NB4 (cell line): ENCODE measurements around the gene EGFLAM.

Experiments used
- DNase-seq: peaks from one replicate; pipeline ENCODE4 v3.0.0; 2010; ENCODE audit warnings: low read depth
- H3K4me3 ChIP-seq: one replicate; pipeline ENCODE4 v1.5.1; 2011; ENCODE audit warnings: mild to moderate bottlenecking, low read depth, low read length, moderate library complexity
- MYC ChIP-seq: IDR thresholded peaks from 2 replicates; pipeline ENCODE4 v1.6.1; 2011; ENCODE audit warnings: low read depth, low read length
- POLR2A ChIP-seq: IDR thresholded peaks from 2 replicates; pipeline ENCODE4 v1.6.1; 2011; ENCODE audit warnings: mild to moderate bottlenecking; ENCODE audit not compliant: insufficient read length; ENCODE audit errors: extremely low read depth
- TF ChIP-seq, protein P1 (sequence below): IDR thresholded peaks from one replicate; pipeline ENCODE4 v1.5.1; 2012; ENCODE audit warnings: low read depth, low read length
- TF ChIP-seq, protein P2 (sequence below): IDR thresholded peaks from 2 replicates; pipeline ENCODE4 v1.6.1; 2011; ENCODE audit warnings: low read depth, low read length

Gene EGFLAM

DNA sequence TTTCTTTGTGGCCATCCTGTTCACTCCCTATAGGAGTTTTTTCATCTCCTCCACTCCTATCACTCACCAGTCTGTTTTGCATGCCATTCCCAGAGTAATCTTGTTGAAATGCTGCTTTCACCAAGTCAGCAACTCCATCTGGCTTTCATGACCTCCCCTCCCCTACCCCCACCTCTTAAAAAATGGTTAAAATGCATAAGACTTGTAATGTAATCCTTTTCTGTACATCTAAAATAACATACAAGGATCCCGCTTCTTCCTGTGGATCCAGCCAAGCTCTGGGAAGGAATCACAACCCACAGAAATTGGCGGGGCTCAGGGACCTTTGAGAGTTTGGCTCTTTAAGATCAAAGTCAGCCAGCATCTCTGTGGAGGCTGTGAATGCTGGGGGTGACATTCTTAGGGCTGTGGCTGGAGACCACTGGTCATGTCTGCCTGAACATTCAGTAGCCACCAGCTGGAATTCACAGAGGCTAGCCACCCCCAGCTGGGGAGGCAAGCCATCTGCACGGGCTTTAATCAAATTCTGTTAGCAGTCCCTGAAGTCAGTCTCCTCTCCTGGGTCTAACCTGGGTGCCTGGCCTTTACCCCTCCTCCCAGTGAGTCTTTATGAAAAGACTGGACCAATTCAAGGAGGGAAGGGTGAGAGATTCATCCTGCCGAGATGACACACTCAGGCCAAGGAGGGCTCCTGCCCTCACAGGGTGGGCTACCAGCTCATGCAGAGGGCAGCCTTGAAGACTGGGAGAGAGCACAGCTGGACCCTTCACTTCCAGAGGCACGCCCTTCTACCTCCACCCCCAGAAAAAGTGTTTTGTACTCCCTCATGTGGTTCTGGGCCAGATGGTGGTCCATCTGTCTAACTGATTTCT lies 165.2 kb downstream of the EGFLAM start:
- no peak overlapping the region for H3K4me3 ChIP-seq
- TF ChIP-seq POLR2A: no peak
- TF ChIP-seq MYC: no peak
- TF ChIP-seq, protein P1, sequence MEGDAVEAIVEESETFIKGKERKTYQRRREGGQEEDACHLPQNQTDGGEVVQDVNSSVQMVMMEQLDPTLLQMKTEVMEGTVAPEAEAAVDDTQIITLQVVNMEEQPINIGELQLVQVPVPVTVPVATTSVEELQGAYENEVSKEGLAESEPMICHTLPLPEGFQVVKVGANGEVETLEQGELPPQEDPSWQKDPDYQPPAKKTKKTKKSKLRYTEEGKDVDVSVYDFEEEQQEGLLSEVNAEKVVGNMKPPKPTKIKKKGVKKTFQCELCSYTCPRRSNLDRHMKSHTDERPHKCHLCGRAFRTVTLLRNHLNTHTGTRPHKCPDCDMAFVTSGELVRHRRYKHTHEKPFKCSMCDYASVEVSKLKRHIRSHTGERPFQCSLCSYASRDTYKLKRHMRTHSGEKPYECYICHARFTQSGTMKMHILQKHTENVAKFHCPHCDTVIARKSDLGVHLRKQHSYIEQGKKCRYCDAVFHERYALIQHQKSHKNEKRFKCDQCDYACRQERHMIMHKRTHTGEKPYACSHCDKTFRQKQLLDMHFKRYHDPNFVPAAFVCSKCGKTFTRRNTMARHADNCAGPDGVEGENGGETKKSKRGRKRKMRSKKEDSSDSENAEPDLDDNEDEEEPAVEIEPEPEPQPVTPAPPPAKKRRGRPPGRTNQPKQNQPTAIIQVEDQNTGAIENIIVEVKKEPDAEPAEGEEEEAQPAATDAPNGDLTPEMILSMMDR: no peak
- TF ChIP-seq, protein P2, sequence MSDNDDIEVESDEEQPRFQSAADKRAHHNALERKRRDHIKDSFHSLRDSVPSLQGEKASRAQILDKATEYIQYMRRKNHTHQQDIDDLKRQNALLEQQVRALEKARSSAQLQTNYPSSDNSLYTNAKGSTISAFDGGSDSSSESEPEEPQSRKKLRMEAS: no peak
- DNase-seq: no peak

DNA sequence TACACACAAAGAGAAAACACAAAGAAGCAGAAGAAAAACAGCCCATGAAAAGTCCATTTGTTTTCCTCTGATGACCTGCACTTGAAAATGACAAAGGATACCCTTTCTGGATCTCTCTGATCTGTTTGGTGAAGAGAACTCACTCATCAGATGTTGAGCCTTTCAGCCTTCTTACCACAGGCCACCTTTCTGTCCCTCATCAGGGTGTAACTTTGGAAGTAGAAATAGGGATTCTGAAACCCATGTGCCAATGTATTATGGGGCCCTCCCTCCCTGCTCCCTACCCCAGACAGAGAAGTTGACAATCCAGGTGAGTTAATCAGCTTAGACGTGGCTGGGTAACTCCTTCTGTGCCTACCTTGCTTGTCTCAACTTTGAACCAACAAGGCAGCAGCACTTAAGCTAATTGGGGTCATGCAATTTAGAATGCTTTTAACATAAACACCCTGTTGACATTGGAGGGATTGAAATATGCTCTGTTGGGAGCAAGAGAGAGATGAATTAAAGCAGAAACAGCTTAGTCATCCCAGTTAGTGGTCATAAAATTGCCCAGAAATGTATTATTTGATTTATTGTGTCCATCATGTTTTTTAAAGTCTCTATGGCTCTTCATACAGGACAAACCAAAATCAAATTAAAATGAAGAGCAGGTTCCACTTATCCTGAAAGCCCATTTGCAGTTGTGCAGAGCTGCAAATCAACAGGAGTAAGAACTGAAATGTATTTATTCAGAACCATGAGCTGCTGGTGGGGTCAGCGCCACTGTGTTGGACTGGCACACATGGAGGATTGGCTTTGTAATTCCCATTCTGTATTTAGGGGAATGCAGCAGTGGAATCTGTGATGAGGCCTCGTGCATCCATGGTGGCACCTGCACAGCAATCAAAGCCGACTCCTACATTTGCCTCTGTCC lies 166.0 kb downstream of the EGFLAM start:
- TF ChIP-seq, protein P1: no peak
- TF ChIP-seq POLR2A: no peak
- no peak overlapping the region for H3K4me3 ChIP-seq
- no peak for DNase-seq

DNA sequence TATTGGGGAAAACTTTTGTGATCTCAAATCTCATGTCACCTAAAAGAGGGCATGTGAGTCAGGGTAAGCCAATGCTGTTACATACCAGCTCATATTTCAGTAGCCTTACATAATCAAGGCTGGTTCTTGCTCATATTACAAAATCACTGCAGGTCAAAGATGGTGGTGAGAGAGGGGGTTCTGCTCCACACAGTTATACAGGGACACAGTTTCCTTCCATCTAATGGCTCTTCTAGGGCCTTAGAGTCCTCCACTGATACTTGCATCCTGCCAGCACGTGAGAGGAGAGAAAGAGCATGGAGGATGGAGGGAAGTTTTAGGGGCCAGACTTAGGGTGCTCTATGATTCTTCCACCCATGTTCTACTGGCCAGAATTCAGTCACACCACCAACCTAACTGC lies 168.1 kb downstream of the EGFLAM start:
- DNase-seq: no peak
- no peak for TF ChIP-seq MYC
- no peak for TF ChIP-seq POLR2A
- TF ChIP-seq, protein P2: no peak
- TF ChIP-seq, protein P1: no peak
- no peak overlapping the region for H3K4me3 ChIP-seq

DNA sequence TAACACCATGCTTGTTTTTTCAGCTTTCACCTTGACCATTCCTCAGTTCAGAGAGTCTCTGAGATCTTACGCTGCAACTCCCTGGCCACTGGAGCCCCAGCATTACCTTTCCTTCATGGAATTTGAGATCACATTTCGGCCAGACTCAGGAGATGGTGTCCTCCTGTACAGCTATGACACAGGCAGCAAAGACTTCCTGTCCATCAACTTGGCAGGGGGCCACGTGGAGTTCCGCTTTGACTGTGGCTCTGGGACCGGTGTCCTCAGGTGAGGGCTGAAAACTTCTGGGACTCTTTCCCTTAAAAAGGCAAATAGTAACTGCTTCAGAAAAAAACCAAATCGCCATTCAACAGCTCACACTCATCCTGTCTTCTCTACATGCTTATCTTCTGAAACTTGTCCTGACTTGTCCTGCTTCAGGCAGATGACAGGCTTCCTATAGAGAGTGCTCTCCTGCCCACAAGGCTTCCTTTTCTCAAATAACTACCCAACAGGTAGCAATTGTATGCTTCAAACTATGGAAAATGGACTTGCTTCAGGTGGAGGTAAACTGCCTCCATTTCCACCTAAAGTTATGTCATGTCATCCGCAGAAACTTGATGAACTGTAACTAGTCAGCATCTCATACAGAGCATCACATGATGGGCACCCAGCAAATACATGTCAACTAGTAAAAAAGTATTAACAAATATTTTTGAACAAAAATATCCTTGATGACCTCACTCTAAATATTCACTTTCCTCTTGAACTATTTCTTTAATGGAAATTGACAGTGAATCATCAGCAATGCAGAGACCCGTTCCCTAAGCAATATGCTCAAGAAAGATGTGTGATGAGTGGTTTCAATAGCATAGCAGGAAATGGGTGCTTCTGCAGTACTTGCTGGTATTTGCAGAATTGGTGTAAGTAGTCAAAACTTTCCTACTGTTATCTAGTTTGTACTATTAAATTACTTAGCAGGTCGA lies 168.9 kb downstream of the EGFLAM start:
- no peak for DNase-seq
- TF ChIP-seq, protein P1: no peak
- TF ChIP-seq MYC (no peak), POLR2A (no peak)
- TF ChIP-seq, protein P2: no peak
- H3K4me3 ChIP-seq: no peak overlapping the region

DNA sequence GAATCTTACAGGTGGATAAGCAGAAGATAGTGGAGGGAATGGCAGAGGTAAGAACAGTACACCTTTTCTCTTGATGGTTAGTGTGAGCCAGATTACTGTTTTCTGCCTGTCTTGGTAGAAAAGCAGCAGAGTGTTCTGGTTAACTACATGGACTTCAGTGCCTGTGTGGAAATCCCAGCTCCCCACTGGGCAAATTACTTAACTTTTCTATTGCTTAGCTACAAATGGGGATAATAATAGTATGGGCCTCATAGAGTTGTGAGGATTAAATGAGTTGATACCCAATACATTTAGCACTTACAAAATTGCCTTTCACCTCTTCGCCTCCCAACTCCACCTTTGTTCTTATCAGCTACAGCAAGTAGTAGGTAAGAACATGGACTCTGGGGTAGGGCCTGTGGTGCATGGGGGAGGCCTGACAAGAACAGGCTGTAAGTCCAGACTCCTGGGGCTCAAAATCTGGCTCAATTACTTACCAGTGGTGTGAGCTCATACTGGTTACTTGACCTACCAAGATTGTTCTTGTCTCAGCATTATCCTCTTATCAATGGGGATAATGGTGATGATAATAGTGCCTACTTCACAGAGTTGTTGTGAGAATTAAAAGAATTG lies 173.0 kb downstream of the EGFLAM start:
- TF ChIP-seq, protein P2: no peak
- TF ChIP-seq MYC (no peak), POLR2A (no peak)
- TF ChIP-seq, protein P1: no peak
- H3K4me3 ChIP-seq: no peak overlapping the region
- DNase-seq: no peak
